Esophagus muscularis mucosa (tissue), 4 donors: Measurements from ENCODE around the gene IL37. TPM values are rescaled to one million over a fixed set of nuclear protein-coding genes. Genes with fewer than 3 reads are reported as not detected.

Experiments
- DNase-seq: peaks from one replicate; pipeline ENCODE4 v3.0.0-alpha.2; 2017; ENCODE audit errors: extremely low spot score
- H3K27ac ChIP-seq, 4 donors: fragments of 200-600 bp; sonication (generic); replicated peaks in 1 of 4; 1 replicate in 3 of 4; 2 replicates in 1 of 4; pipeline ENCODE4 v1.5.1; 2016 to 2019; ENCODE audit warnings: mild to moderate bottlenecking in 1 of 4
- H3K27me3 ChIP-seq, 4 donors: fragments of 200-600 bp; sonication (generic); one replicate each; pipeline versions ENCODE4 v1.5.1 to v1.6.0; 2016 to 2019
- H3K36me3 ChIP-seq, 4 donors: fragments of 200-600 bp; sonication (generic); one replicate each; pipeline ENCODE4 v1.5.1; 2016 to 2019
- H3K4me1 ChIP-seq, 4 donors: fragments of 200-600 bp; sonication (generic); one replicate each; pipeline ENCODE4 v1.5.1; 2016 to 2019
- H3K4me3 ChIP-seq, 4 donors: fragments of 200-600 bp; sonication (generic); 1 replicate in 2 of 4; 2 replicates in 2 of 4; pipeline ENCODE4 v1.5.1; 2016 to 2019; ENCODE audit warnings: mild to moderate bottlenecking in 4 of 4, moderate library complexity in 1 of 4
- H3K9me3 ChIP-seq, 4 donors: fragments of 200-600 bp; sonication (generic); 1 replicate in 3 of 4; 2 replicates in 1 of 4; pipeline ENCODE4 v1.5.1; 2016 to 2019
- CTCF ChIP-seq, 3 experiments: fragments of 200-600 bp in 2 of 3; fragments of 450-650 bp in 1 of 3; sonication (generic) in 2 of 3; IDR thresholded peaks; one replicate each; pipeline ENCODE4 v1.5.1; 2017 to 2019; ENCODE audit warnings: antibody characterized with exemption in 3 of 3, mild to moderate bottlenecking in 2 of 3, moderate library complexity in 1 of 3
- EP300 ChIP-seq: sonication (generic); formaldehyde crosslinking; IDR thresholded peaks from one replicate; pipeline ENCODE4 v1.6.1; 2017; ENCODE audit warnings: antibody characterized with exemption
- POLR2A ChIP-seq: fragments of 450-650 bp; IDR thresholded peaks from one replicate; pipeline ENCODE4 v1.6.1; 2017; ENCODE audit warnings: antibody characterized with exemption, moderate library complexity, mild to moderate bottlenecking, low read depth
- POLR2AphosphoS5 ChIP-seq, 2 donors: sonication (generic); formaldehyde crosslinking; IDR thresholded peaks; one replicate each; pipeline ENCODE4 v1.6.1; 2017; ENCODE audit warnings: antibody characterized with exemption in 2 of 2
- WGBS: methylation state at CpG from one replicate; pipeline ENCODE4 v1.1.5; 2018; 5-methylcytosine and 5-hydroxymethylcytosine counted together
- intact Hi-C: fragments of 100-400 bp; cut with DNase I; formaldehyde crosslinking; loops from one replicate; pipeline ENCODE4 v1.15.1; 2023
- total RNA-seq, 4 donors: library from RNA; depleted of rRNA; stranded (reverse); fragments of >200 nt; gene quantifications; one replicate each; pipeline versions ENCODE4 v1.1.0 to v1.2.1, GENCODE V29; 2016

The IL37 gene
- total RNA-seq, 4 donors from 2014 or later: not detected

DNA sequence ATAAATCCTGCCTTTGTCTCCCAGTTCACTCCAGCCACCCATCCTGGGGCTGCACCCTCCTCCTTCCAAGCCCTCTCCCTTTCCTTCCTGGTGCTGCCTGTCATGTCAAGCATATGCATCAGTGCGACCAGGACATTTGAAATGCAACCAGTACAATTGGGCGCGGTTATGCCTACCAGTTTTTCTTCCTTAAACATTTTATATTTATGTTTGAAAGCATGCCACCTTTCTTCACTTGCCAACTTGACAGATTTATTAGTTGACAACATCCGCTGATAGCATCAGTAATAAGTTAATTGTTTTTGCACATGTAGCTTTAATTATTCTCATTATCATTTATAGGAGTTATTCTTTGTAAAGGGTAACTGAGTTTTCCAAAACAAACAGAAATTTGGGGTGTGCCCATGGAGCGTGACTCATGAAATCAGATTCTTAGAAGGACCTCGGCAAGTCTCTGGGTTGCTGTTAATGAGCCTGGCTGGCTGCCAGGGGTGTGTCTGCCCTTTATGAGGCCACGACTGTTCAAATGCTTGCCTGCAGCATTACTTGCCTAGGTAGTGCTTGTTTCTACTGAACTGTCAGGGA, 41.6 kb upstream of the IL37 start:
- peaks cover 0 to 9% (median 2%) of the 10 kb centered on the region in 4 donors for H3K4me1 ChIP-seq
- TF ChIP-seq POLR2AphosphoS5 (IDR thresholded peaks at IDR 0.05) (no peak), POLR2A (no peak), EP300 (no peak), CTCF (IDR thresholded peaks at IDR 0.05) (no peak)
- WGBS: 55% methylated on average over 7 of the region's 7 CpGs
- no peak for DNase-seq
- no peaks in the 10 kb centered on the region for H3K27me3 ChIP-seq
- intact Hi-C loops: no loop called here
- H3K27ac ChIP-seq: no peak overlapping the region
- no peak overlapping the region for H3K4me3 ChIP-seq
- H3K36me3 ChIP-seq: no peaks in the 10 kb centered on the region
- H3K9me3 ChIP-seq: no peaks in the 10 kb centered on the region

- TF ChIP-seq EP300 (no peak), POLR2A (no peak), POLR2AphosphoS5 (IDR thresholded peaks at IDR 0.05) (no peak), CTCF (IDR thresholded peaks at IDR 0.05) (no peak)
- no peak overlapping the region for H3K4me3 ChIP-seq
- DNase-seq: peak; percentile 80
- peaks cover 0 to 9% (median 2%) of the 10 kb centered on the region in 4 donors for H3K4me1 ChIP-seq
- H3K27me3 ChIP-seq: no peaks in the 10 kb centered on the region
- intact Hi-C loops: no loop called here
- H3K36me3 ChIP-seq: no peaks in the 10 kb centered on the region
- 53% methylated on average over 9 of the region's 9 CpGs for WGBS
- no peak overlapping the region for H3K27ac ChIP-seq
- no peaks in the 10 kb centered on the region for H3K9me3 ChIP-seq
These were observed 39.8 kb upstream of the IL37 start for GRCh38 chr2:112870841-112871835.

- WGBS: 97% methylated on average over 3 of the region's 3 CpGs
- DNase-seq: no peak
- Histone ChIP-seq H3K9me3 (no peaks in the 10 kb centered on the region), H3K27ac (no peak overlapping the region), H3K4me3 (no peak overlapping the region), H3K27me3 (no peaks in the 10 kb centered on the region), H3K36me3 (no peaks in the 10 kb centered on the region), H3K4me1 (no peaks in the 10 kb centered on the region)
- intact Hi-C loops: no loop called here
- TF ChIP-seq CTCF (IDR thresholded peaks at IDR 0.05) (no peak), POLR2AphosphoS5 (IDR thresholded peaks at IDR 0.05) (no peak), POLR2A (no peak), EP300 (no peak)
These were observed 34.6 kb upstream of the IL37 start for GRCh38 chr2:112876257-112876970.

DNA sequence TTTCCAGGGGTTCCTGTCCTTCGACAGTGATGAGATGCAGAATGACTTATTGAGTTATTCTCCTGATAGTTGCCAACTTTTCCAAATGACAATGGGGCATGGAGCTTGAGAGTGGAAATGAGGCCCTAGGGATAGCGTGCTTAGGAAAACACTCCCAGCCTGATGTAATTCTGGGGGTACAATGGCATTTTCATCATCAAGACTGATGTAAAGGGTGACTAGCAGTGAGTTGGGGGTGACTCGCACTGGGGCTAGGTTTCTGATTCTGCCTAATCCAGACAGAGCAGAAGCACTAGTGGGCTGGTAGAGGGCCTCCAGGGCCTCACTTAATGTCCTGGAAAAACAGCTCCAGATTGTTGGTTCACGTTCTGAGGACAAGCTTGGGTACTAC, 34.0 kb upstream of the IL37 start:
- intact Hi-C loops: no loop called here
- no peak overlapping the region for H3K27ac ChIP-seq
- no peaks in the 10 kb centered on the region for H3K4me1 ChIP-seq
- DNase-seq: no peak
- TF ChIP-seq EP300: no peak
- TF ChIP-seq POLR2AphosphoS5 (IDR thresholded peaks at IDR 0.05): no peak
- TF ChIP-seq POLR2A: no peak
- 85% methylated on average over 4 of the region's 4 CpGs for WGBS
- H3K36me3 ChIP-seq: no peaks in the 10 kb centered on the region
- no peak overlapping the region for H3K4me3 ChIP-seq
- H3K27me3 ChIP-seq: no peaks in the 10 kb centered on the region
- no peaks in the 10 kb centered on the region for H3K9me3 ChIP-seq

GRCh38 chr2:112877423-112877822, 33.5 kb upstream of the IL37 start:
- no peaks in the 10 kb centered on the region for H3K4me1 ChIP-seq
- 97% methylated on average over 6 of the region's 6 CpGs for WGBS
- intact Hi-C loops: no loop called here
- no peak for DNase-seq
- H3K27ac ChIP-seq: no peak overlapping the region
- H3K4me3 ChIP-seq: no peak overlapping the region
- no peaks in the 10 kb centered on the region for H3K9me3 ChIP-seq
- no peaks in the 10 kb centered on the region for H3K36me3 ChIP-seq
- no peaks in the 10 kb centered on the region for H3K27me3 ChIP-seq
- TF ChIP-seq POLR2A: no peak
